ENCODE measurements around the gene PLCB2. TPM values are rescaled to one million over a fixed set of nuclear protein-coding genes. Genes with fewer than 3 reads are reported as not detected.
A peak's percentile ranks its signal among the peaks of the same experiment; 100 is the strongest.

PLCB2 gene
- total and polyA plus RNA-seq, 9 of the 15 experiments (the other 6 are each of a cell fraction or from before 2014, with no cell fraction given): 0.37 to 12.3 (median 8.0) TPM

DNA sequence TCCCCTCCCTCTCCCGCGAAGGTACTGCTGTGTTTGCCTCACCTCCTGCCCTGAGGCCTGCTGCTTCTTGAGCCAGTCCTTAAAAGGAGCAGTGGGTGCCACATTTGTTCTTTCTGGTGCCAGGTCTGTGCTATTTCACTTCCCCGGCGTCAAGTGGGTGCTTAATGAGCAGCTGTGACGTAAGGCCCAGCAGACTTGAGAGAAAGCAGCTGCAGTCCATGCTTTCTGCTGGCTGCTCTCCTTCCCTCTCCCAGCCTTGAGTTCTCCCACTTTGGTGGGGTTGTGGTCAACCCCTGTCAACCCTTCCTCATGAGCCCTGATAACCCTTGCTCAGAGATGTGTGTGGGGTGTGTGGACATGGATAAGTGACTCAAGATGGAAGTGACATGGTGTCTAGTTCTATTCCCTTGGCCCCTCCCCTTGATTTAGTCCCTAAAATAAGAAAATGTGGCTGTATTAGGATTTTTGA is 22.7 kb upstream of the PLCB2 start:
- FAIRE-seq: peak; percentile 97
- Histone ChIP-seq H3K36me3 (ENCODE audit: control insufficient read depth, insufficient read depth, low read length) (peaks cover 30% of the 10 kb centered on the region), H3K27me3 (ENCODE audit: control insufficient read depth in 2 of 2, insufficient read depth in 2 of 2, low read length in 2 of 2) (no peaks in the 10 kb centered on the region)
- TF ChIP-seq RBM34 (IDR thresholded peaks at IDR 0.05; ENCODE audit: borderline replicate concordance, insufficient read depth, low read length): no peak
- TF ChIP-seq ZFP36 (IDR thresholded peaks at IDR 0.05; ENCODE audit: low read depth, low read length, partially characterized antibody): no peak
- TF ChIP-seq NR2C2 (CRISPR knock-in tag; IDR thresholded peaks at IDR 0.05): 0 out of 2 replicates have a peak, but pooled peaks have one; percentile 32
- TF ChIP-seq NR2C2 (tag; IDR thresholded peaks at IDR 0.05): no peak; the same call in 1 of the 2 replicates
- TF ChIP-seq, protein P1, sequence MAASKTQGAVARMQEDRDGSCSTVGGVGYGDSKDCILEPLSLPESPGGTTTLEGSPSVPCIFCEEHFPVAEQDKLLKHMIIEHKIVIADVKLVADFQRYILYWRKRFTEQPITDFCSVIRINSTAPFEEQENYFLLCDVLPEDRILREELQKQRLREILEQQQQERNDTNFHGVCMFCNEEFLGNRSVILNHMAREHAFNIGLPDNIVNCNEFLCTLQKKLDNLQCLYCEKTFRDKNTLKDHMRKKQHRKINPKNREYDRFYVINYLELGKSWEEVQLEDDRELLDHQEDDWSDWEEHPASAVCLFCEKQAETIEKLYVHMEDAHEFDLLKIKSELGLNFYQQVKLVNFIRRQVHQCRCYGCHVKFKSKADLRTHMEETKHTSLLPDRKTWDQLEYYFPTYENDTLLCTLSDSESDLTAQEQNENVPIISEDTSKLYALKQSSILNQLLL (CRISPR knock-in tag; IDR thresholded peaks at IDR 0.05; ENCODE audit: borderline replicate concordance): no peak
- TF ChIP-seq GTF2F1 (IDR thresholded peaks at IDR 0.05; ENCODE audit: low read depth, low read length): no peak
- TF ChIP-seq, protein P2, sequence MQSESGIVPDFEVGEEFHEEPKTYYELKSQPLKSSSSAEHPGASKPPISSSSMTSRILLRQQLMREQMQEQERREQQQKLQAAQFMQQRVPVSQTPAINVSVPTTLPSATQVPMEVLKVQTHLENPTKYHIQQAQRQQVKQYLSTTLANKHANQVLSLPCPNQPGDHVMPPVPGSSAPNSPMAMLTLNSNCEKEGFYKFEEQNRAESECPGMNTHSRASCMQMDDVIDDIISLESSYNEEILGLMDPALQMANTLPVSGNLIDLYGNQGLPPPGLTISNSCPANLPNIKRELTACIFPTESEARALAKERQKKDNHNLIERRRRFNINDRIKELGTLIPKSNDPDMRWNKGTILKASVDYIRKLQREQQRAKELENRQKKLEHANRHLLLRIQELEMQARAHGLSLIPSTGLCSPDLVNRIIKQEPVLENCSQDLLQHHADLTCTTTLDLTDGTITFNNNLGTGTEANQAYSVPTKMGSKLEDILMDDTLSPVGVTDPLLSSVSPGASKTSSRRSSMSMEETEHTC (IDR thresholded peaks at IDR 0.05): no peak; the same call in 1 of the 2 replicates
- TF ChIP-seq KLF1 (tag; IDR thresholded peaks at IDR 0.05): no peak
- no peak; the same call in 1 of the 2 replicates for TF ChIP-seq CEBPB (tag; IDR thresholded peaks at IDR 0.05)
- peak; percentile 47 for TF ChIP-seq STAT5A (IDR thresholded peaks at IDR 0.05; ENCODE audit: borderline replicate concordance, low read length)
- no peak for TF ChIP-seq ZNF316 (IDR thresholded peaks at IDR 0.05)
- TF ChIP-seq ELF1 (tag; IDR thresholded peaks at IDR 0.05): no peak
- TF ChIP-seq RAD51 (IDR thresholded peaks at IDR 0.05; ENCODE audit: borderline replicate concordance, low read depth): no peak
- TF ChIP-seq, protein P3, sequence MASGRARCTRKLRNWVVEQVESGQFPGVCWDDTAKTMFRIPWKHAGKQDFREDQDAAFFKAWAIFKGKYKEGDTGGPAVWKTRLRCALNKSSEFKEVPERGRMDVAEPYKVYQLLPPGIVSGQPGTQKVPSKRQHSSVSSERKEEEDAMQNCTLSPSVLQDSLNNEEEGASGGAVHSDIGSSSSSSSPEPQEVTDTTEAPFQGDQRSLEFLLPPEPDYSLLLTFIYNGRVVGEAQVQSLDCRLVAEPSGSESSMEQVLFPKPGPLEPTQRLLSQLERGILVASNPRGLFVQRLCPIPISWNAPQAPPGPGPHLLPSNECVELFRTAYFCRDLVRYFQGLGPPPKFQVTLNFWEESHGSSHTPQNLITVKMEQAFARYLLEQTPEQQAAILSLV (tag; IDR thresholded peaks at IDR 0.05): no peak
- no peak for TF ChIP-seq ELF4 (CRISPR knock-in tag; IDR thresholded peaks at IDR 0.05)
- TF ChIP-seq HMGN3 (IDR thresholded peaks at IDR 0.05; ENCODE audit: borderline replicate concordance, extremely low read depth, insufficient read length, low read depth, low read length): no peak
- peak in 1 of 2 experiments; percentile 58; a peak in 2 of 4 replicates for TF ChIP-seq HDAC1 (IDR thresholded peaks at IDR 0.05)
- TF ChIP-seq ZNF668 (CRISPR knock-in tag; IDR thresholded peaks at IDR 0.05): no peak
- TF ChIP-seq BMI1 (IDR thresholded peaks at IDR 0.05; ENCODE audit: low read length): no peak

More for the DNA sequence above, 22.7 kb upstream of the PLCB2 start:
- Histone ChIP-seq H3K9me1 (ENCODE audit: control insufficient read depth, insufficient read depth, low read length) (no peaks in the 10 kb centered on the region), H3K79me2 (ENCODE audit: control insufficient read depth, insufficient read depth, low read length) (peaks cover 6% of the 10 kb centered on the region), H3K9me3 (replicated peaks; ENCODE audit: control insufficient read depth, insufficient read depth, low read depth, low read length) (no peaks in the 10 kb centered on the region), H3K27ac (ENCODE audit: extremely low read depth, low read depth, low read length) (peak overlapping the region; percentile 65), H4K20me1 (replicated peaks; ENCODE audit: control insufficient read depth, insufficient read depth, low read length) (no peaks in the 10 kb centered on the region), H2AFZ (ENCODE audit: low read depth, low read length) (peak overlapping the region; percentile 64), H3K4me1 (replicated peaks in 1 of 2; ENCODE audit: control insufficient read depth in 2 of 2, insufficient read depth in 2 of 2, low read length in 2 of 2) (peaks cover 48 to 77% of the 10 kb centered on the region in 2 experiments), H3K9ac (ENCODE audit: insufficient read depth in 1 of 2, low read depth in 2 of 2, low read length in 2 of 2) (peak overlapping the region; percentile 34 to 59; a peak in 3 of 4 replicates), H3K4me3 (no peak overlapping the region), H3K4me2 (ENCODE audit: insufficient read depth, low read length) (peak overlapping the region; percentile 67)
- CTCF ChIA-PET (ENCODE audit: low intra/inter-chr PET ratio): no interaction called here
- peak; percentile 71 for ATAC-seq
- in situ Hi-C loops (cut with MboI): no loop called here
- DNase-seq (ENCODE audit: extremely low read depth in 1 of 4, low spot score in 3 of 4): peak; percentile 74 to 89 (median 79)
- whole genome bisulfite sequencing (ENCODE audit: insufficient coverage, low coverage, missing lambda C conversion rate): 11% methylated on average over 4 of the region's 5 CpGs
- POLR2A ChIA-PET: interaction anchor here (0.6 to 5.1 kb wide), 4 partner anchors 11 to 434 kb away, joined by 3 to 30 read pairs (median 4); partner anchors contain the start of genes CCDC9B and DISP2
- intact Hi-C loops (cut with micrococcal nuclease): no loop called here
- no TSS peak for BruUV-seq (replicated peaks)
